OCI-LY7 (cell line): ENCODE results near the gene NLN.

Source experiments
- CTCF ChIP-seq: fragments of 200-600 bp; sonication (generic); conservative IDR thresholded peaks from 2 replicates; pipeline ENCODE4 v1.5.1; 2014; ENCODE audit warnings: mild to moderate bottlenecking, antibody characterized with exemption, low read length, moderate library complexity, mixed read lengths
- EZH2phosphoT487 ChIP-seq: fragments of 200-600 bp; sonication (generic); IDR thresholded peaks from 2 replicates; pipeline ENCODE4 v1.6.1; 2018; ENCODE audit warnings: low read depth, borderline replicate concordance, mild to moderate bottlenecking, mixed run types, antibody characterized with exemption, low read length, moderate library complexity, mixed read lengths

DNA sequence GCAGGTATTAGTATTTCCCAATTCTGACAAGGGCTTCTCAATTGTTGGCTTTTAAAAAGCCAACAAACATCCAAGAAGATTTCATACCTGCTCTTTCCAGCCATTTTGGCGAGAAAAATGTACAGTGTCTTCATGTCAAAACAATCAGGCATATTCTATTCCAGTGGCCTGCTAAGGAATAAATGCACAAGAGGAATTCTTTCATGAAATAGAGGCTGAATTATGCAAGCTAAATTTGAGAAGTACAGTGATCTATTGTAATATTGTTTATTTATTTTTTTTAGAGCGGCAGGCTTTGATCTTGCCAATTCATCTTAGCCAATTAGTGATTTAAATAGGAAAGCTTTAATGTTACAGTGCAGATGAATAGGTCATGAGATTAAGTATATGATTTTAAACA is 49.3 kb downstream of the NLN start:
- no peak for TF ChIP-seq CTCF
- no peak for TF ChIP-seq EZH2phosphoT487
